ENCODE measurements around the gene IPMK.

GRCh38 chr10:58212622-58213021 is 55.1 kb downstream of the IPMK start:
- TF ChIP-seq POLR2A (IDR thresholded peaks at IDR 0.05; ENCODE audit: low read depth, low read length) (no peak), POLR2AphosphoS5 (IDR thresholded peaks at IDR 0.05; ENCODE audit: low read depth, low read length) (no peak)
